ENCODE results near the gene SSUH2.

DNA sequence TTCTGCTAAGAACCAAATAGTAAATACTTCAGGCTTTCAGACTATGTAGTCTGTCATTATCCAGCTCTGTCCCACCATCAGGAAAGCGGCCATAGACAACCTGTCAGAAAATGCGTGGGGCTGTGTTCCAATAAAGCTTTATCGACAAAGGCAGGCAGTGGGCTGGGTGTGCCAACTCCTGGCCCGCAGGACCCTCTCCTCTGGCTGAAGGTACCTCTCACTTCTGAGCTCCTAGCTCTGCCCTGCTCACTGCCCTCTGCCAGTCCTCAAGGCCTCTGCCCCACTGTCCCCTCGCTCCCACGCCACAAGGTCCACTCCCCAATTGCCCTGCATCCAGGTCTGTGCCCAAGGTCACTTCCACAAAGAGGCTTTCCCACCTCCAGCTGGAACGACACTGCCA lies 20.0 kb downstream of the SSUH2 start:
- TF ChIP-seq, protein P1, sequence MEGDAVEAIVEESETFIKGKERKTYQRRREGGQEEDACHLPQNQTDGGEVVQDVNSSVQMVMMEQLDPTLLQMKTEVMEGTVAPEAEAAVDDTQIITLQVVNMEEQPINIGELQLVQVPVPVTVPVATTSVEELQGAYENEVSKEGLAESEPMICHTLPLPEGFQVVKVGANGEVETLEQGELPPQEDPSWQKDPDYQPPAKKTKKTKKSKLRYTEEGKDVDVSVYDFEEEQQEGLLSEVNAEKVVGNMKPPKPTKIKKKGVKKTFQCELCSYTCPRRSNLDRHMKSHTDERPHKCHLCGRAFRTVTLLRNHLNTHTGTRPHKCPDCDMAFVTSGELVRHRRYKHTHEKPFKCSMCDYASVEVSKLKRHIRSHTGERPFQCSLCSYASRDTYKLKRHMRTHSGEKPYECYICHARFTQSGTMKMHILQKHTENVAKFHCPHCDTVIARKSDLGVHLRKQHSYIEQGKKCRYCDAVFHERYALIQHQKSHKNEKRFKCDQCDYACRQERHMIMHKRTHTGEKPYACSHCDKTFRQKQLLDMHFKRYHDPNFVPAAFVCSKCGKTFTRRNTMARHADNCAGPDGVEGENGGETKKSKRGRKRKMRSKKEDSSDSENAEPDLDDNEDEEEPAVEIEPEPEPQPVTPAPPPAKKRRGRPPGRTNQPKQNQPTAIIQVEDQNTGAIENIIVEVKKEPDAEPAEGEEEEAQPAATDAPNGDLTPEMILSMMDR (conservative IDR thresholded peaks at IDR 0.05; ENCODE audit: low read length): no peak
- no peak for TF ChIP-seq EZH2phosphoT487 (IDR thresholded peaks at IDR 0.05; ENCODE audit: borderline replicate concordance, low read depth, low read length)

Measured in OCI-LY7 (cell line).